ENCODE results near the gene MLLT1.

Gene MLLT1

GRCh38 chr19:6227936-6228325 lies 51.8 kb downstream of the MLLT1 start:
- DNase-seq (ENCODE audit: low spot score), result peak; percentile 38
- H3K4me1 ChIP-seq (ENCODE audit: insufficient read depth, poor library complexity, severe bottlenecking), result peaks cover 12% of the 10 kb centered on the region
- H3K4me3 ChIP-seq (ENCODE audit: severe bottlenecking), result no peak overlapping the region
- no peak overlapping the region for H3K27ac ChIP-seq (ENCODE audit: poor library complexity, severe bottlenecking)
- no peak for ATAC-seq (ENCODE audit: low read depth)
- TF ChIP-seq CTCF (IDR thresholded peaks at IDR 0.05; ENCODE audit: poor library complexity, severe bottlenecking), result no peak
- H3K36me3 ChIP-seq (ENCODE audit: low read depth), result peaks cover 10% of the 10 kb centered on the region
- H3K27me3 ChIP-seq (ENCODE audit: insufficient read depth, poor library complexity, severe bottlenecking), result no peaks in the 10 kb centered on the region
- H3K9me3 ChIP-seq (ENCODE audit: severe bottlenecking), result no peaks in the 10 kb centered on the region

GRCh38 chr19:6227156-6227935 lies 52.4 kb downstream of the MLLT1 start:
- DNase-seq (ENCODE audit: low spot score) (peak; percentile 31), ATAC-seq (ENCODE audit: low read depth) (no peak)

GRCh38 chr19:6226444-6227155 lies 53.2 kb downstream of the MLLT1 start:
- TF ChIP-seq CTCF (IDR thresholded peaks at IDR 0.05; ENCODE audit: poor library complexity, severe bottlenecking), result no peak
- ATAC-seq (ENCODE audit: low read depth) (no peak), DNase-seq (ENCODE audit: low spot score) (peak; percentile 28)
- peaks cover 6% of the 10 kb centered on the region for H3K4me1 ChIP-seq (ENCODE audit: insufficient read depth, poor library complexity, severe bottlenecking)
- peaks cover 15% of the 10 kb centered on the region for H3K36me3 ChIP-seq (ENCODE audit: low read depth)
- no peak overlapping the region for H3K4me3 ChIP-seq (ENCODE audit: severe bottlenecking)
- H3K27ac ChIP-seq (ENCODE audit: poor library complexity, severe bottlenecking), result no peak overlapping the region
- H3K27me3 ChIP-seq (ENCODE audit: insufficient read depth, poor library complexity, severe bottlenecking), result no peaks in the 10 kb centered on the region
- H3K9me3 ChIP-seq (ENCODE audit: severe bottlenecking), result no peaks in the 10 kb centered on the region

More at GRCh38 chr19:6227156-6227935, 52.4 kb downstream of the MLLT1 start:
- Histone ChIP-seq H3K27me3 (ENCODE audit: insufficient read depth, poor library complexity, severe bottlenecking) (no peaks in the 10 kb centered on the region), H3K27ac (ENCODE audit: poor library complexity, severe bottlenecking) (no peak overlapping the region), H3K4me3 (ENCODE audit: severe bottlenecking) (no peak overlapping the region), H3K4me1 (ENCODE audit: insufficient read depth, poor library complexity, severe bottlenecking) (peaks cover 9% of the 10 kb centered on the region), H3K9me3 (ENCODE audit: severe bottlenecking) (no peaks in the 10 kb centered on the region), H3K36me3 (ENCODE audit: low read depth) (peaks cover 10% of the 10 kb centered on the region)
- TF ChIP-seq CTCF (IDR thresholded peaks at IDR 0.05; ENCODE audit: poor library complexity, severe bottlenecking), result no peak

GRCh38 chr19:6226012-6226411 lies 53.8 kb downstream of the MLLT1 start:
- peaks cover 16% of the 10 kb centered on the region for H3K36me3 ChIP-seq (ENCODE audit: low read depth)
- no peak overlapping the region for H3K4me3 ChIP-seq (ENCODE audit: severe bottlenecking)
- TF ChIP-seq CTCF (IDR thresholded peaks at IDR 0.05; ENCODE audit: poor library complexity, severe bottlenecking), result no peak
- no peaks in the 10 kb centered on the region for H3K27me3 ChIP-seq (ENCODE audit: insufficient read depth, poor library complexity, severe bottlenecking)
- H3K4me1 ChIP-seq (ENCODE audit: insufficient read depth, poor library complexity, severe bottlenecking), result peaks cover 6% of the 10 kb centered on the region
- no peaks in the 10 kb centered on the region for H3K9me3 ChIP-seq (ENCODE audit: severe bottlenecking)
- no peak for ATAC-seq (ENCODE audit: low read depth)
- H3K27ac ChIP-seq (ENCODE audit: poor library complexity, severe bottlenecking), result no peak overlapping the region
- no peak for DNase-seq (ENCODE audit: low spot score)
